ENCODE measurements around the gene MYL12A.

MYL12A gene

DNA sequence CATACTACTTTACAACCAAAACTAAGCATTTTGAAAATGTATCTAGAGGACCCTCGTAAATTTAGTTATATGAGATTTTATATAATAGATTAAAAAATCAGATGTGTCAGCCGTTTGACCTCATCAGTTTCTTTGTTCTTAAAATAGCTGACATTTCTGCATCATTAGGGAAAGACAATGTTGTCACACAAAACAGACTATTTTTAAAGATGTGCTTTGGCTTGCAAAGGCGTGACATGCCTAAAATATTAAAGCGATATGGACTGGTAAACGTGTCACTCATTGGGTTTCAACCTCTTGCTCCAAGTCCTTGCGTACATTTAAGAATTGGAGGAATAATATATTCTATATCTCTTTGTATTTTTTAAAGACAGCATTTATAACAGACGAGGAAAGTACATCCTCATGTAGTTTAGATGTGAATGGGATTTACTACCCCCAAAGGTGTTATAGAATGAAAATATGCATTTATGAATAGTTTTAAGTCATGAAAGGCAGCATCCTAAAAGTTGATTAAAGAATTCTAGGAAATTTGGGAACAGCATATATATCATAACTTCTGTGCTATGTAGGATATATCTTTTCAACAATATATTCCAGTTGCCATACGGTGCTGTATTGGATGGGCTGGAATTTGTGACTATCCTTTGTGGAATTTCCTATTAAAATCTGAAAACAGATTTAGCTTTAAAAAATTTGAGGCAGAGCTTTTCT lies 3.8 kb downstream of the MYL12A start:
- DNase-seq (ENCODE audit: extremely low read depth, low read depth), result no peak
- TF ChIP-seq, protein P1, sequence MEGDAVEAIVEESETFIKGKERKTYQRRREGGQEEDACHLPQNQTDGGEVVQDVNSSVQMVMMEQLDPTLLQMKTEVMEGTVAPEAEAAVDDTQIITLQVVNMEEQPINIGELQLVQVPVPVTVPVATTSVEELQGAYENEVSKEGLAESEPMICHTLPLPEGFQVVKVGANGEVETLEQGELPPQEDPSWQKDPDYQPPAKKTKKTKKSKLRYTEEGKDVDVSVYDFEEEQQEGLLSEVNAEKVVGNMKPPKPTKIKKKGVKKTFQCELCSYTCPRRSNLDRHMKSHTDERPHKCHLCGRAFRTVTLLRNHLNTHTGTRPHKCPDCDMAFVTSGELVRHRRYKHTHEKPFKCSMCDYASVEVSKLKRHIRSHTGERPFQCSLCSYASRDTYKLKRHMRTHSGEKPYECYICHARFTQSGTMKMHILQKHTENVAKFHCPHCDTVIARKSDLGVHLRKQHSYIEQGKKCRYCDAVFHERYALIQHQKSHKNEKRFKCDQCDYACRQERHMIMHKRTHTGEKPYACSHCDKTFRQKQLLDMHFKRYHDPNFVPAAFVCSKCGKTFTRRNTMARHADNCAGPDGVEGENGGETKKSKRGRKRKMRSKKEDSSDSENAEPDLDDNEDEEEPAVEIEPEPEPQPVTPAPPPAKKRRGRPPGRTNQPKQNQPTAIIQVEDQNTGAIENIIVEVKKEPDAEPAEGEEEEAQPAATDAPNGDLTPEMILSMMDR (IDR thresholded peaks at IDR 0.05; ENCODE audit: low read depth, low read length), result no peak

- DNase-seq (ENCODE audit: extremely low read depth, low read depth), result no peak
- TF ChIP-seq, protein P1 (IDR thresholded peaks at IDR 0.05; ENCODE audit: low read depth, low read length), result no peak
Measured at GRCh38 chr18:3251963-3252277, 4.3 kb downstream of the MYL12A start.

DNA sequence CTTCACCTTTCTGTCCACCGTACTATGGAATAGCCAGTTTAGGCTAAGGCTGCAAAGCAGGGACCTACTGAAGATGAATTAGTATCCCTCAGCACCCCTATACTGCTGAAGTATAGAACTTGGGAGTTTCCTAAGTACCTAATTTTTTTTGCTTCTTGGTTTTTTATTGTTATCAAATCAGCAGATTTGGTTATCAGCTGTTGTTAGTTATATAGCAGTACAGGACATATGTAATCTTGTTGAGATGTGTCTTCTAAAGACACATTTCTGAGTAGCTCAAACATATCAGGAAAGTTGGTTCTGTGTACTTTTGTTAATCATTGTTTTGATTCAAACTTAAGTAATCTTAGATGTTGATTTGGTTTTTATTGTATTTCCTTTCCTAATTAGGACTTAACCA lies 5.2 kb downstream of the MYL12A start:
- DNase-seq (ENCODE audit: extremely low read depth, low read depth), result no peak
- TF ChIP-seq, protein P1 (IDR thresholded peaks at IDR 0.05; ENCODE audit: low read depth, low read length), result no peak

- TF ChIP-seq, protein P1 (IDR thresholded peaks at IDR 0.05; ENCODE audit: low read depth, low read length), result no peak
- no peak for DNase-seq (ENCODE audit: extremely low read depth, low read depth)
Measured at GRCh38 chr18:3254725-3255124, 7.1 kb downstream of the MYL12A start.

GRCh38 chr18:3255611-3256165 lies 8.1 kb downstream of the MYL12A start:
- TF ChIP-seq, protein P1 (IDR thresholded peaks at IDR 0.05; ENCODE audit: low read depth, low read length), result no peak
- DNase-seq (ENCODE audit: extremely low read depth, low read depth), result no peak

GRCh38 chr18:3256693-3257626 lies 9.4 kb downstream of the MYL12A start:
- DNase-seq (ENCODE audit: extremely low read depth, low read depth), result no peak
- TF ChIP-seq, protein P1 (IDR thresholded peaks at IDR 0.05; ENCODE audit: low read depth, low read length), result no peak

- TF ChIP-seq, protein P1 (IDR thresholded peaks at IDR 0.05; ENCODE audit: low read depth, low read length), result no peak
- no peak for DNase-seq (ENCODE audit: extremely low read depth, low read depth)
Measured at GRCh38 chr18:3257627-3258120, 10.1 kb downstream of the MYL12A start.
